Fibroblast of lung (primary cell): Measurements from ENCODE around the gene PDZD2. TPM values are rescaled to one million over a fixed set of nuclear protein-coding genes. Genes with fewer than 3 reads are reported as not detected.

Experiments used
- DNase-seq, 2 donors: peaks; one replicate each; pipeline versions ENCODE4 v3.0.0 to v3.0.0-alpha.2; 2010; ENCODE audit warnings: low read depth in 2 of 2
- H2AFZ ChIP-seq: 2 replicates; pipeline ENCODE4 v1.5.1; 2012; ENCODE audit warnings: low read length, control low read depth, inconsistent platforms
- H3K27ac ChIP-seq: 2 replicates; pipeline ENCODE4 v1.5.1; 2011; ENCODE audit warnings: low read length, control low read depth; ENCODE audit not compliant: insufficient read depth
- H3K27me3 ChIP-seq: 2 replicates; pipeline ENCODE4 v1.5.1; 2011; ENCODE audit warnings: mild to moderate bottlenecking, low read length; ENCODE audit not compliant: control insufficient read depth, insufficient read depth
- H3K36me3 ChIP-seq: 2 replicates; pipeline ENCODE4 v1.5.1; 2011; ENCODE audit warnings: low read length; ENCODE audit not compliant: control insufficient read depth, insufficient read depth
- H3K4me1 ChIP-seq: 2 replicates; pipeline ENCODE4 v1.5.1; 2011; ENCODE audit warnings: low read length; ENCODE audit not compliant: control insufficient read depth, insufficient read depth; ENCODE audit errors: extremely low read depth
- H3K4me2 ChIP-seq: 2 replicates; pipeline ENCODE4 v1.5.1; 2011; ENCODE audit warnings: low read length, control low read depth; ENCODE audit not compliant: insufficient read depth; ENCODE audit errors: extremely low read depth
- H3K4me3 ChIP-seq, 4 experiments: fragments of 200-600 bp in 1 of 4; sonication (generic) in 1 of 4; replicated peaks in 1 of 4; 2 replicates each; pipeline ENCODE4 v1.5.1; 2011 to 2016; ENCODE audit warnings: low read length in 4 of 4, low read depth in 3 of 4, mild to moderate bottlenecking in 3 of 4, control low read depth in 2 of 4, inconsistent platforms in 1 of 4, mixed read lengths in 1 of 4; ENCODE audit not compliant: insufficient read depth in 1 of 4; ENCODE audit errors: control extremely low read depth in 1 of 4
- H3K79me2 ChIP-seq: 2 replicates; pipeline ENCODE4 v1.5.1; 2012; ENCODE audit warnings: mild to moderate bottlenecking, low read length, inconsistent platforms; ENCODE audit not compliant: control insufficient read depth, insufficient read depth
- H3K9ac ChIP-seq: 2 replicates; pipeline ENCODE4 v1.5.1; 2011; ENCODE audit warnings: mild to moderate bottlenecking, low read length, control low read depth; ENCODE audit not compliant: insufficient read depth
- H3K9me3 ChIP-seq: 2 replicates; pipeline ENCODE4 v1.5.1; 2012; ENCODE audit warnings: low read depth, low read length; ENCODE audit not compliant: control insufficient read depth, insufficient read depth
- H4K20me1 ChIP-seq: 2 replicates; pipeline ENCODE4 v1.5.1; 2011; ENCODE audit warnings: low read length; ENCODE audit not compliant: control insufficient read depth, insufficient read depth; ENCODE audit errors: extremely low read depth
- EZH2 ChIP-seq: IDR thresholded peaks from 2 replicates; pipeline ENCODE4 v1.5.1; 2012; ENCODE audit warnings: low read length, control low read depth, mild to moderate bottlenecking; ENCODE audit errors: missing control alignments
- polyA plus RNA-seq, 2 donors: library from polyadenylated mRNA; depleted of rRNA in 1 of 2; stranded (reverse) in 1 of 2; unstranded in 1 of 2; fragments of >200 nt; gene quantifications; 2 replicates each; pipeline ENCODE4 v1.2.1, GENCODE V29; 2011 to 2012; ENCODE audit warnings: missing spikeins in 1 of 2
- total RNA-seq: library from RNA; depleted of rRNA; stranded (reverse); fragments of >200 nt; gene quantifications from 2 replicates; pipeline ENCODE4 v1.2.1, GENCODE V29; 2014
- TF ChIP-seq, protein P1 (sequence below), 2 donors: IDR thresholded peaks in 1 of 2; conservative IDR thresholded peaks in 1 of 2; 1 replicate in 1 of 2; 2 replicates in 1 of 2; pipeline ENCODE4 v1.5.1; 2011 to 2012; ENCODE audit warnings: low read length in 2 of 2, control low read depth in 1 of 2, inconsistent platforms in 1 of 2, low read depth in 1 of 2, mild to moderate bottlenecking in 1 of 2

The PDZD2 gene
- total and polyA plus RNA-seq, 2 donors (not counting 1 experiment from before 2014, with no cell fraction given): 0.33 to 0.40 TPM

DNA sequence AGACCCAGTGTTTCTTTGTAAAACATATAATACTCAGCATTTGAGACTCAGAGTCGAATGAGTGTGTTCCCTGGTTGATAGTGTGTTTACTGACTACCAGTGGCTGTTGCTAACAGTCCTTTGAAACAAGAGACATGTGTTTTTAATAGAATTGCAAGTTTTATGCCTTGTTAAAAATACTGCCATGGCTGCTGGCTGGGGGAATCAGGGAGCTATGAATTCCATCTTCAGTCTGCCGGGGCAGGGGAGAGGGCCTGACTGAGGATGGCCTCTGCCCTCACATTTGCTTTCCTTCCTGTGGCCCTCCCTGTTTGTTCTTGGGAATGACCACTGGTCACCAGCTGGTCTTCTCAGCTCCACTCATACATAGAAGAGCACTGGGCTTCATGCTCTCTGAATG, 63.8 kb downstream of the PDZD2 start:
- no peak for DNase-seq

DNA sequence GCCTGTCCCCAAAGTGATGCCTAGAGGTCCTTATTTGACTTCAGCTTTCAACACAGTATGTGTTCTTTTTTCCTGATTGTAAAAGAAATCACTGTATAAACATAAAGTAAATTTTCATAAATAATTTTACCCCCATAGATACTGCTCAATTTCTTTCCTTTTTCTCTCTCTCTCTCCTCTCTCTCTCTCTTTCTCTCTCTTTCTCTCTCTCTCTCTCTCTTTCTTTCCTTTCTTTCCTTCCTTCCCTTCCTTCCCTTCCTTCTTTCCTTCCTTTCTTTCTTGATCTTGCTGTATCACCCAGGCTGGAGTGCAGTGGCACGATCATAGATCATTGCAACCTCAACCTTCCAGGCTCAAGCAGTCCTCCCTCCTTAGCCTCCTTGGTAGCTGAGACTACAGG, 64.8 kb downstream of the PDZD2 start:
- Histone ChIP-seq H3K36me3 (no peaks in the 10 kb centered on the region), H3K4me1 (no peaks in the 10 kb centered on the region), H4K20me1 (no peaks in the 10 kb centered on the region), H3K27me3 (no peaks in the 10 kb centered on the region), H2AFZ (no peak overlapping the region), H3K9me3 (no peaks in the 10 kb centered on the region), H3K4me3 (no peak overlapping the region), H3K4me2 (no peak overlapping the region), H3K27ac (no peak overlapping the region), H3K79me2 (no peaks in the 10 kb centered on the region), H3K9ac (no peak overlapping the region)
- no peak for DNase-seq
- TF ChIP-seq, protein P1, sequence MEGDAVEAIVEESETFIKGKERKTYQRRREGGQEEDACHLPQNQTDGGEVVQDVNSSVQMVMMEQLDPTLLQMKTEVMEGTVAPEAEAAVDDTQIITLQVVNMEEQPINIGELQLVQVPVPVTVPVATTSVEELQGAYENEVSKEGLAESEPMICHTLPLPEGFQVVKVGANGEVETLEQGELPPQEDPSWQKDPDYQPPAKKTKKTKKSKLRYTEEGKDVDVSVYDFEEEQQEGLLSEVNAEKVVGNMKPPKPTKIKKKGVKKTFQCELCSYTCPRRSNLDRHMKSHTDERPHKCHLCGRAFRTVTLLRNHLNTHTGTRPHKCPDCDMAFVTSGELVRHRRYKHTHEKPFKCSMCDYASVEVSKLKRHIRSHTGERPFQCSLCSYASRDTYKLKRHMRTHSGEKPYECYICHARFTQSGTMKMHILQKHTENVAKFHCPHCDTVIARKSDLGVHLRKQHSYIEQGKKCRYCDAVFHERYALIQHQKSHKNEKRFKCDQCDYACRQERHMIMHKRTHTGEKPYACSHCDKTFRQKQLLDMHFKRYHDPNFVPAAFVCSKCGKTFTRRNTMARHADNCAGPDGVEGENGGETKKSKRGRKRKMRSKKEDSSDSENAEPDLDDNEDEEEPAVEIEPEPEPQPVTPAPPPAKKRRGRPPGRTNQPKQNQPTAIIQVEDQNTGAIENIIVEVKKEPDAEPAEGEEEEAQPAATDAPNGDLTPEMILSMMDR (conservative IDR thresholded peaks at IDR 0.05 in 1 of 2, IDR thresholded peaks at IDR 0.05 in 1 of 2; ENCODE audit: low read depth in 1 of 2, low read length in 2 of 2): no peak
- no peak for TF ChIP-seq EZH2

More for the DNA sequence above, 63.8 kb downstream of the PDZD2 start:
- Histone ChIP-seq H3K4me2 (no peak overlapping the region), H4K20me1 (no peaks in the 10 kb centered on the region), H3K4me3 (no peak overlapping the region), H3K27me3 (no peaks in the 10 kb centered on the region), H3K4me1 (no peaks in the 10 kb centered on the region), H2AFZ (no peak overlapping the region), H3K36me3 (no peaks in the 10 kb centered on the region), H3K79me2 (no peaks in the 10 kb centered on the region), H3K27ac (no peak overlapping the region), H3K9me3 (no peaks in the 10 kb centered on the region), H3K9ac (no peak overlapping the region)
- TF ChIP-seq, protein P1 (conservative IDR thresholded peaks at IDR 0.05 in 1 of 2, IDR thresholded peaks at IDR 0.05 in 1 of 2; ENCODE audit: low read depth in 1 of 2, low read length in 2 of 2): no peak
- no peak for TF ChIP-seq EZH2

DNA sequence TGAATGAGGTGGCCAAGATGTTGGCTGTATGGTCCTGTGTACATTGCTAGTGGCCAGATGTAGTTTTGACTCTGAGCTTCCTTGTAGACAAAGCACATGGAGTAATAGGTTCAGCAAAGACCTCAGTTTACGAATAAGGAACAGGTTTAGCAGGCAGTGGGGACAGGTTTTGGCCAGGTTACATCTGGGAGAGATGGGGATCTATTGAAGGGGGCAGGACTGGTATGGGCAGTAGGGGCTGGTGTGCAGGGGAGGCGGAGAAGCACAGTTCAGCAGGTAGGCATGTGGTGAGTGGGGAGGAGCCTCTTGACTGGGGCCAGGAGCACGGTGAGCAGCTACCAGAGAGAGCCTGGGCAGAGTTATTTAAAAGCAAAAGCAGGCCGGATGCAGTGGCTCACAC, 67.3 kb downstream of the PDZD2 start:
- H3K36me3 ChIP-seq: no peaks in the 10 kb centered on the region
- no peaks in the 10 kb centered on the region for H3K79me2 ChIP-seq
- H3K27ac ChIP-seq: no peak overlapping the region
- no peaks in the 10 kb centered on the region for H3K27me3 ChIP-seq
- TF ChIP-seq, protein P1 (conservative IDR thresholded peaks at IDR 0.05 in 1 of 2, IDR thresholded peaks at IDR 0.05 in 1 of 2; ENCODE audit: low read depth in 1 of 2, low read length in 2 of 2): no peak
- no peak for TF ChIP-seq EZH2
- H3K4me1 ChIP-seq: no peaks in the 10 kb centered on the region
- no peak overlapping the region for H2AFZ ChIP-seq
- no peaks in the 10 kb centered on the region for H4K20me1 ChIP-seq
- H3K4me2 ChIP-seq: no peak overlapping the region
- no peak overlapping the region for H3K9ac ChIP-seq
- no peak for DNase-seq
- H3K9me3 ChIP-seq: no peaks in the 10 kb centered on the region
- no peak overlapping the region for H3K4me3 ChIP-seq
